Urothelium cell line (cell line): ENCODE measurements around the gene RAP1GAP2.
"Not testable (repeated sequence)": the region's sequence is repeated elsewhere in the genome, so short reads cannot be mapped to it uniquely, and the experiment has no call there.

Experiments used
- DNase-seq: peaks from one replicate; pipeline ENCODE4 v3.0.0; 2011; ENCODE audit warnings: low spot score, mixed read lengths
- FAIRE-seq: peaks from 2 replicates; lab custom pipeline; 2011; peaks lifted over from hg19 to GRCh38; lab: Jason Lieb, UNC

The RAP1GAP2 gene

DNA sequence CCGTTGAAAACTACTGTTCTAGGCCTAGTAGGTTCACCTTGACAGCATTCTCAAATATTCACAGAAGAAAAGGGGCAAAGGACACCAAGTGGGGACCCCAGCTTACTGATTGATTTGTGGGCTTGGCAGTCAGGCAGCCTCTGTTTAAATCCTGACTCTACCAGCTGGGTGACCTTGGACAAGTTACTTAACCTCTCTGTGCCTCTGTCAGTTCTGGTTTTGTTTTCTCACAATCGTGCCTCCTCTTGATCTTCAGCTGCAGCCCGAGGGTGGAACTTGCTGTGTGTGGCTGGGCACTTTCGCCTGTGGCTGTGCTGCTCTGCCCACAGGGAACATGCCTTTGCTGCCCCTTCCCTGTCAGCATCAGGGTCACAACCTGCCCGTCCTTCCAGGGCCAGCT, 17.8 kb downstream of the RAP1GAP2 start:
- no peak for DNase-seq
- FAIRE-seq, result no peak

DNA sequence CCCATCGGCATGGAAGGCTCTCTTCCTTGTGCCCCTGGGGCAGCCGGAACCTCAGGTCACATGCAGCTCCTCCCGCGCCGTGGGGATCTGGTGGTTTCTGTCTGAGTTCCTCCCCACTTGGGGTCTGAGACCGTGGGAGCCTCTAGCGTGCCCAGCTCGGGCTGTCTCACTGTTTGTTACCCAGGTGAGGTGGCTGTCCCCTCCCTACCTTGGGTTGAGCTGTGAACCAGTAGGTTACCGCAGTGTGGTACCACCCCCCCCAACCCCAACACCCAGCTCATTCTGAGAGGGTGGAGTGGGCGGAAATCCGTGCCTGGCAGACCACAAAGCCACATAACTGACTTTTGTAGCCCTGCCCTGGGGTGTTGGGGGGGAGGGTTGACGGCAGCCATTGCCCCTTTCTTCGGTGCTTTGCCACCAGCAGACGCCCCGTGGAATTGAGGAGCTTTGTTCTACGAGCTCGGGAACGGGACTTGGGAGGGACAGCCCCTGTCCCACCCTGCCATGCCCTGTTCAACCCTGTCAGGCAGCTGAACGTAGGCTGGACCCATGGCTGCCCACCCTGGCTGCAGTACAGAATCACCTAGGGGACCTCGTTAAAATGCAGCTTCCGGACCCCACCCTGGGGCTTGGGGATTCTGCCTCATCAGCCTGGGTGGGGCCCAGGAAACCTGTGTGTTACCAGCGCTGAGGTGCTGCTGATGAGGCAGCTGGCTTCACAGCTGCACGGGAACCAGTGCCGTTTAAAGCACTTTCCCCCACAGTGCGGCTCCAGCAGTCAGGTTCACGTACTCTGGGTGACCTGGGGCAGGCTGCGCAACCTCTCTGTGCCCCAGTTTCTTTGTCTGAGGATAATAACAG, 18.5 kb downstream of the RAP1GAP2 start:
- no peak for FAIRE-seq
- peak; percentile 35 for DNase-seq

DNA sequence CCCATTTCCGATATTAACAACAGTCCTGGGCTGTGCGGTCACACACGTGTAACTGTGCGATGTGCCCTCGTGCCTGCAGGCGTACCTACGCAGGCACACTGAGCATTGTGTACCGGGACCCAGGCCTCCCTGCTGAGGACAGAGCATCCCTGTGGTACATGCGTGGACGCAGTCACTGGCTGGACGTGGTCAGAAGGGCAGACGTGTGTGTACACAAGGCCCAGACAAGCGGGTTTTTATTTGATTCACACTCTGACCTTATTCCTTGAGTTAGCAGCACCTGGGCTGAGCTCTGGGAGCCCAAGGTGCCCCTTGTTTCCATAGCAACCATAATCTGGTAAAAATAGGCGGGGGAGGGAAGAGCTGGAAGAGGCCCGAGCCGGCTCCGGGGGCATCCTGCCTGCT, 19.5 kb downstream of the RAP1GAP2 start:
- FAIRE-seq (no peak), DNase-seq (no peak)

DNA sequence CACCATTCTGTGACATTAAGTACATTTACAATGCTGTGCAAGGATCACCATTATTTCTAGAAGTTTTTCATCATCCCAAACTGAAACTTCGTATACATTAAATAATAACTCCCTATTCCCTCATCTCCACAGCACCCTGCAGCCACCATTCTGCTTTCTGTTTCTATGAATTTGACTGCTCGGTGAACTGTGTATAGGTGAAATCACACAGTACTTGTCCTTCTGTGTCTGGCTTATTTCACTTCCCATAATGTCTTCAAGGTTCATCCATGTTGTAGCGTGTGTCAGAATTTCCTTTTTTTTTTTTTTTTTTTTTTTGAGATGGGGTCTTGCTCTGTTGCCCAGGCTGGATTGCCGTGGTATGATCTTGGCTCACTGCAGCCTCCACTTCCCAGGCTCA, 20.4 kb downstream of the RAP1GAP2 start:
- FAIRE-seq (no peak), DNase-seq (no peak)

DNA sequence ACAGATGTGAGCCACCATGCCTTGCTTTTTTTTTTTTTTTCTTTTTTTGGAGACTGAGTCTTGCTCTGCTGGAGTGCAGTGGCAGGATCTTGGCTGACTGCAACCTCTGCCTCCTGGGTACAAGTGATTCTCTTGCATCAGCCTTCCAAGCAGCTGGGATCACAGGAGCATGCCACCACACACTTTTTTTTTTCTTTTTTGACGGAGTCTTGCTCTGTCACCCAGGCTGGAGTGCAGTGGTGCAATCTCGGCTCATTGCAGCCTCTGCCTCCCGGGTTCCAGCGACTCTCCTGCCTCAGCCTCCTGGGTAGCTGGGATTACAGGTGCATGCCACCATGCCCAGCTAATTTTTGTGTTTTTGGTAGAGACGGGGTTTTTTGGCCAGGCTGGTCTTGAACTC, 23.1 kb downstream of the RAP1GAP2 start:
- DNase-seq, FAIRE-seq: not testable (repeated sequence)

DNA sequence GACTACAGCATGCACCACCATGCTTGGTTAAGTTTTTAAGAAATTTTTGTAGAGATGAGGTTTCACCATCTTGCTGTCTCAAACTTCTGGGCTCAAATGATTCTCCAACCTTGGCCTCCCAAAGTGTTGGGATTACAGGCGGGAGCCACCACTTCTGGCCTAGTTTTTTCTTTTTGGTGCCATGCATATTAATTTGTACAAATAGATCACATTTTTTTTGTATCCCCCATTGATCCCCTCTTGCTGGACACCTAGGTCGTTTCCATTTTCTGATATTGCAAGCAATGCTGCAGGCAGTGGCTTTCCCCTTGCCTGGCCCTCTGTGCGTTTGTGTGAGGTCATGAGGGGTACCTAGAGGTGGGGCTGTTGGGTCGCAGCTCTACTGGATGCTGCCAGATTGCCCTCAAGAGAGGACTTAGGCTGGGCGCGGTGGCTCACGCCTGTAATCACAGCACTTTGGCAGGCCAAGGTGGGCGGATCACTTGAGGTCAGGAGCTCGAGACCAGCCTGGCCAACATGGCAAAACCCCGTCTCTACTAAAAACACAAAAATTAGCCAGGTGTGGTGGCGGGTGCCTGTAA, 23.8 kb downstream of the RAP1GAP2 start:
- DNase-seq (no peak), FAIRE-seq (no peak)

DNA sequence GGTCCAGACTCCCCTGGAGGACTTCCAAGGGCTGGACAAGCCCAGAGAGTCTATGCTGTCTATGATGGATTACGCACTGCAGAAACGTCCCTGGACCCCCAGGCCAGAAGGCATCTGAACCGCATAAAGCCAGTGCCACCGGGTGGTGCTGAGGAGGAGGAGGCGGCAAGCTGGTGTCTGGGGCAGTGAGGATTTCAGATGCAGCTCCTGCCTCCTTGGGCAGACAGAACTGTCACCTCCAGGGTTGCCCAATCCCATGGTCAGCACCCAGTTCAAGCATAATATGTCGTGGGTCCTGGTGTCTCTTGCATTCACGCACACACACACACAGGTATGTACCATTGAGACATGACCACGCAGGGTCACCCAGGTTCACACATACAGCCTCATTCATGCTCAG, 25.6 kb downstream of the RAP1GAP2 start:
- DNase-seq (no peak), FAIRE-seq (no peak)

DNA sequence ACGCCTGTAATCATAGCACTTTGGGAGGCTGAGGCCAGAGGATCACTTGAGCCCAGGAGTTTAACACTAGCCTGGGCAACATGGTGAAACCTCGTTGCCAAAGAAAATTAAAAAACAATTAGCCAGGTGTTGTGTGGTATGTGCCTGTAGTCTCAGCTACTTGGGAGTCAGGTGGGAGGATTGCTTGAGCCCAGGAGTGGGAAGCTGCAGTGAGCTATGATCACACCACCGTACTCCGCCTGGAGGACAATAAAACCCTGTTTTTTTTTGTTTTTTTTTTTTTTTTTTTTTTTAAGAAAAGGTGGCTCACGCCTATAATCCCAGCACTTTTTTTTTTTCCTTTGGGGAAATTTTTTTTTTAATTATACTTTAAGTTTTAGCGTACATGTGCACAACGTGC, 26.1 kb downstream of the RAP1GAP2 start:
- FAIRE-seq, result no peak
- DNase-seq, result no peak

DNA sequence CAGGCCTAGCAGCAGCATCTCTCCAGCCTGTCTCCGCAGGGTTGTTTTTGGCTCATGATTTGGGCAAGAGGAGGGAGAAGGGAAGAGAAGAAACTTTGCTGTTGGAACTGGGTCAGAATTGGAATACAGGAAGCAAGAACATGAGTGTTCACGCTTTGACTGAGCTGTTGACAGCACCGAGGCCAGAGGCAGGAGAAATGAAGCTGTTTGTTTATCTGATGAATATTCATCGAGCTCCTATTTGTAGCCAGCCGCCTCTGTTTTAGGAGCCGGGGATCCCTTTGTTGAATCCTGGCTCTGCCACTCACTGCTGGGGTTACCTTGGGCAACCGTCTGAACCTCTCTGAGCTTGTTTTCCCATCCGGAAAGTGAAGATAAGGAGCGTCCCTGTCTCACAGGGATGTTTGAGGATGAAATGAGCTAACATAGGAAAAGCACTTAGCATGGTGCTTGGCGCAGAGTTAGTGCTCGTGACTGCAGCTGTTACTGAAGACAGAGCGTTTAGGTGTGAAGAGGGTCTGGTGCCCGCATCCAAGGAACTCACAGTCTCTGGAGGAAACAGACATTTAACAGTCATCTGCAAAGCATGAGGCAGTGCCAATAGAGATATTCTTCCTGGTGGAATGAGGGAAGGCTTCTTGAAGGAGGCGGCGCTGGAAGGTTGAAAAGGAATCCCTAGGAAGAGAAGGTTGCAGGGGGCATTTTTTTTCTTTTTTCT, 29.2 kb downstream of the RAP1GAP2 start:
- FAIRE-seq (no peak), DNase-seq (no peak)

DNA sequence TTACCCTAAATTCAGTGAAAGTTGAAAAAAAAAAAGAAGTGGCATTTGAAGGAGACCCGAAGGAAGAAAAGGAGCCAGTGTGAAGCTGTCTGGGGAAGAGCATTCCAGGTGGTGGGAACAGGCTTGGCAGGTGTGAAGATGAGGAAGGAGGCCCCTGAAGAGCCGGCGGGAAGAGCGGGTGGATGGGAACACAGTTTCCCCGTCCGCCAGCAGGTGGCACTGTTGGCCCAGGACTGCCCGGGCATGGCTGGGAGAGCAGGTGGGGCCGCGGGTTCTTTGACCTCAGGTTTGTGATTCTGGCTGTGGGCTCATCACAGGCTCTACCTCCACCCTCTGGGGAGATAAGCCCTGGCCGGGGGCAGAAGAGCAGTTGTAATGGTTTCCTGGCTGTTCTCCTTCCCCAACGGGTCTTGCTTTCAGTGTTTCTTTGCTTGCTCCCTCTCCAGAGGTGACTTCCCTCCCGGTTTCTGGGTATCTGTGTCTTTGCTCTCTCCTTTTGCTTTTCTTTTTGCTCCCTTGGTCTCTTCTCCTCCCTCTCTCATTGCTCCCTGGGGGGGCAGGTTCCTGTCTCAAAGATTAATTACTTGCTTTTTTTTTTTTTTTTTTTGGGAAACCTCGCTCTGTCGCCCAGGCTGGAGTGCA, 32.3 kb downstream of the RAP1GAP2 start:
- FAIRE-seq, result no peak

DNA sequence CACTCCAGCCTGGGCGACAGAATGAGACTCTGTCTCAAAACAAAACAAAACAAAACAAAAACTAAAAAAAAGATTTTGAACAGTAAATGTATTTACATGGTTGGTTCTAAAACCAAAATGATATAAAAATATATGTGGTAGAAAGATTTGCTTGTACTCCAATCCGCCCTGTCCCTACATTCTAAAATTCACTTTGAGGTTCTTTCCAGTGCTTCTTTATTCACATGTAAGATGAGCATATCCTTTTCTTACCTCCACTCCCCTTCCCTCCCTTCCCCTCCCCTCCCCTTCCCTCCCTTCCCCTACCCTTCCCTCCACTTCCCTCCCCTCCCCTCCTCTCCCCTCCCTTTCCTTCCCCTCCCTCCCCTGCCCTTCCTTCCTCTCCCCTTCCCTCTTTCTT, 34.4 kb downstream of the RAP1GAP2 start:
- no peak for DNase-seq
- FAIRE-seq, result no peak

More for the DNA sequence above, 32.3 kb downstream of the RAP1GAP2 start:
- DNase-seq, result peak; percentile 79

DNA sequence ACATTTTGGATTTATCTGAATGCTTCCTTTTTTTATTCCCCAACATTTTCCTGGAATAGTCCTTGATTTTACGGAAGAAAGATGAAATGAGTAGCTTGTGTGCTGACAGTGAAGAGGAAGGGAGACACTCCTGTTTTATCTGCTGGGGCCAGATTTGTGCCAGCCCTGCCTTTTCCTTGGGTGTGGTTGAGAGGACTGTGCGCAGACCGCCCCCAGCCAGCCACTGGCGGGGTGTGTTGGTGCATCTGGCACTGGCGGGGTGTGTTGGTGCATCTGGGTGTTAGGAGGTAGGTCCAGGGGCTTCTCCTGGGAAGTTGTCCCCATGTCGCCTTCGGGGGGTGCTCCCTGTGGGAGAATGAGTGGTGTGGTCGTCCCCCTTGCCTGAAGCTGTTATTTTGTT, 39.5 kb downstream of the RAP1GAP2 start:
- DNase-seq (no peak), FAIRE-seq (no peak)

DNA sequence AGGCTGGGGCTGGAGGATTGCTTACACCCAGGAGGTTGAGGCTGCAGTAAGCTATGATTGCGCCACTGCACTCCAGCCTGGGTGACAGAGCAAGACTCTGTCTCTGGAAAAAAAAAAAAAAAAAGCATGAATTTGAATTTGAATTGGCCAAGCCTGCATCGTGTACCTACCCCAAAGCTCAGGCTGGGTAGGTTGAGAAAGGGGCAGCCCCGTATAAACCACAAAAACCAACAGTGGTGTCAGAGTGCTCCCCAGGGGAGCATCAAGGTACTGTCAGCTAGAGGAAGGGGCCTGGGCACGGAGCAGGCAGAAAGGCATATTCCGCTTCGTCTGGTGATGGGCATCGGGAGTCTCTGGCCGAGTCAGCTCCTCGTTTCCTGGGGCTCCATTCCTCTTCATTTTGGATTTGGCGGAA, 40.9 kb downstream of the RAP1GAP2 start:
- no peak for FAIRE-seq
- DNase-seq, result no peak

DNA sequence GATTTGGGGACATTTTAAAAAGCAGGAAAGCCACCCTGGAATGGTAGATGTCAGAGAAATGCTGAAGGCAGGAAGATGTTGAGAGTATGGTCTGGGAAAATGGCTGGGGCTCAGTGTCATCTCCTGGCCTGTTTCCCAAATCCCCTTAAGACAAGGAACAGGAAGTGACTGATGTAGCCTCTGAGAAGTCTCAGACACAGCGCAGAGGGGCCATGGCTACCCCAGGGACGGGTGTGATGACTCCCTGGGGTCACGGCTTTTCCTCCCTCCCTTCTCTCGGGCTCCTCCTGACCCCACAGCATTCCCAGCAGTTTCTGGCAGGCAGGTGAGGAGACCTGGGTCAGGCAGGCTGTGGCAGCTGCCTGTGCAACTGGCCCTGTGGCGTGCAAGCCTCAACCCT, 45.4 kb downstream of the RAP1GAP2 start:
- no peak for FAIRE-seq
- DNase-seq, result no peak

DNA sequence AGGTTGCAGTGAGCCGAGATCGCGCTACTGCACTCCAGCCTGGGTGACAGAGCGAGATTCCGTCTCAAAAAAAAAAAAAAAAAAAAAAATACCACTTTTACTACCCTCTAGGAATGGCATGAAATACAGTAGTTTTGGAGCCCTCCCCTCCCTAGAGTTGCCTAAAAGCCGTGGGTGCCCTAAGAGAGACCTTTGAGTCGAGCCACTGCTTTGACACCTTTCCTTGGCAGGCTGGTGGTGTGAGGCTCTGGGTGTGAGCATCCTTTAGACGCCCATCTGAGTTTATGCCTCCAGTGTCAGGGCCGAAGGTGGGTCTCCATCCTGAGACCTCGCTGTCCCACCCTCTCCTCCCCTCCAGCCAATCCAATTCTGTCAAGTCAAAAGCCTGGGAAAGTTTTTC, 46.2 kb downstream of the RAP1GAP2 start:
- DNase-seq, result no peak
- no peak for FAIRE-seq

DNA sequence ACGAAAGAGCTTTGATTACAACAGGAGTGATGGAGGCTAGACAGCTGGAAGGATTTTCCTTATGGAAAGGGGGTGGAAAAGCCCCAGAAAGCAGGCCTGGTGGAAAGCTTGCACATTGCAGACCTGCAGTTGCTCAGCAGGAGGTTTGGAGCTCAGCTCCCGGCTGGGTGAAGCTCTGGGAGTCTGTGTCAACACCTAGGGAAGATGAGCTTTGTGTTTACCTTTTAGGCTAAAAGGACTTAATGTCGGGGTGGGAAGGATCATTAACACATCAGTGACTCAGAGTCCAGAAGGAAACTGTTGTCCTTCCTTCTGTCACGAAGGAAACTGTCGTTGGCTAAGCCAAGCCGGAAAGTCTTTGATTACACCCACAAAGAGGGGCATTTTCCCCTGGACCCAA, 48.2 kb downstream of the RAP1GAP2 start:
- DNase-seq, result no peak
- FAIRE-seq, result no peak

DNA sequence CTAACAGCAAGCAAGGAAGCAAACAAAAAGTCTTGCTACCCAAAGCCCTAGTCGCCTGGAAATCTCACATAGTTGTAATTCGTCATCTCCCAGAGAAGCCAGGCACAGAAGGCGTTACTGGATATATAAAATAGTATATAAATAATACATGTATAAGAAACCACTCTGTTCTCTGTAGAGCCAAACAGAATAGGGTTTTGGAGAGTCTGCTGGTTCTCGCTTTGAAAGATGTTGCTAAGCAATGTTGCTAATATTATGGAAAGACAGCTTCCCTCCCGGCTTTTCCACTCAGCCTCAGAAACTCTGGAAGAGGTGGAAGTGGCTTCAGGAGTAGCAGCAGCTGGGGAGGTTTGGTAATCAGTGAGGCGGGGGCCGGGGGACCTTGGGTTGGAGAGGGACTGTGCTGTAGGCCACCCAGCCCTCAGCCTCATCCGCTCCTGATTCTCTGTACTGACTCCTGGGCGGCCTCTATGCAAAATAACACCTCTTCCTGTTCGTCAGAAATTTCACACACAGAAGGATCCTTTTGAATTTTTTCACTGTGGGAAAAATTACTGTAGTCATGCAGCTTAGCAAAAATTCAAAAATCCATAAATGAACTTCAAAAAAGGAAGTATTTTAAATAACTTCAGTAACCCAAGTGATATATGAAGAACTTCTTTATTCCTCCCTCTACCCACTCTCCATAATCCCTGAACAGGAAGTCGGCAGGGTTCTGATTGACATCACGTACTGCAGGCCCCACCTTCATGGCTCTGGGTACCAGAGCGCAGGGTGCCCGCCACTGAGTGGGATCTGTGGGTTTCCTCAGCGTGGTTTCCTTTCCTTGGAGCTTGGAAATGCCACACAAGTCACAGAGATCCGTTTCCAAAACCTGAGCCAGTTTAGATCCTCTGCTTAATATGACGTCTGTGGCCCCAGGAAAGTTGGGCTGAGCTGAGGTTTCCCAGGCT, 51.4 kb downstream of the RAP1GAP2 start:
- DNase-seq, result no peak
- no peak for FAIRE-seq

DNA sequence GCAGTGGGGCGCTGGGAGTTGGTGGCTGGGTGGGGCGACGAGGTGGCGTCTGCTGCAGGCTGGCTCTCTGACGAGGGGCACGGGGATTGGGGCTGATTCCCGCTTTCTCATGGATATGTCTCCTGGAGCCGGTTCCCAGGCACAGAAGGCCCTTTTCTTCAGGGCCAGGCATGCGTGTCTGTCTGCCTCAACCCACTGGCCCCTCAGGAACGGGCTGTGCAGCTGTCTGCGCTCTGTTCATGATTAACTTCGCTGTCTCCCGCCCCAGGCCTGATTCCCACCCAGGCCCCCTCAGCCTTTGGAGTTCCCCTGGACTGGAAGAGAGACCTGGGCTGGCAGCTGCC, 53.1 kb downstream of the RAP1GAP2 start:
- FAIRE-seq (no peak), DNase-seq (no peak)

DNA sequence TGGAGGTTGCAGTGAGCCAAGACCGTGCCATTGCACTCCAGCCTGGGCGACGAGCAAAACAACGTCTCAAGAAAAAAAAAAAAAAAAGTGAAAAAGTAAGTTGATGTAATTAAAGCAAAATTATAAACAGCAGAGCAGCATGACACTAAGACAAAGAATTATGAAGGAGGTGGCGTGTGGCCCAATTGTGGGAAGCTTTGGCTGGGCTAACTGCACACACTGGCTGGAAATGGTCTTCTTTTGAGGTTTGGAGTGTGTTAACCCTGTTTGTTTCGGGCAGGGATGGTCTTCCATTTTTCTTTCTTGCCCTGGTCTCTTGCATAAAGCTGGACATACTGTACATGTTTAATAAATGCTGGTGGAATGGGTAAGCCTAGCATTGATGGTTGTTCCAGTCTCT, 54.8 kb downstream of the RAP1GAP2 start:
- FAIRE-seq, result no peak
- no peak for DNase-seq

DNA sequence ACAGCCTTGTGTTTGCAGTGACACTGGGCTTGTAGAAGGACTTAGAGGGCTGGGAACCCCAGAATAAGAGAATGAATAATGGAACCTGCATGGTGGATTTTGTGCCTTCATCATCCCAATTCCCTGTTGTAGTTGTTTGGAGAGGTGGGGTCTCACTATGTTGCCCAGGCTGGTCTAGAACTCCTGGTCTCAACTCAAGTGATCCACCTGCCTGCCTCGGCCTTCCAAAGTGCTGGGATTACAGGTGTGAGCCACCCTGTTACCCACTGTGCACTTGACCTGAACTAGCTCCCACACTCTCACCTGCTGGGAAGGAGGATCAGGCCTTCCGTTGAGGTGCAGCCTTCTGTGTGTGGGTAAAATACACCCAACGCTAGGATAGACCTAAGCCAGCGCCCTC, 55.4 kb downstream of the RAP1GAP2 start:
- FAIRE-seq, result no peak

More for the DNA sequence above, 55.4 kb downstream of the RAP1GAP2 start:
- no peak for DNase-seq
